Vagina (tissue), 2 donors: ENCODE results near the gene FYCO1. TPM values are rescaled to one million over a fixed set of nuclear protein-coding genes. Genes with fewer than 3 reads are reported as not detected.

Source experiments
- DNase-seq, 2 donors: peaks; one replicate each; pipeline ENCODE4 v3.0.0-alpha.2; 2017; ENCODE audit errors: extremely low spot score in 2 of 2
- H3K27ac ChIP-seq: fragments of 200-600 bp; sonication (generic); one replicate; pipeline ENCODE4 v1.5.1; 2019
- H3K27me3 ChIP-seq: fragments of 200-600 bp; sonication (generic); one replicate; pipeline ENCODE4 v1.5.1; 2019
- H3K36me3 ChIP-seq, 2 donors: fragments of 200-600 bp; sonication (generic); one replicate each; pipeline ENCODE4 v1.5.1; 2017 to 2019
- H3K4me1 ChIP-seq: fragments of 200-600 bp; sonication (generic); one replicate; pipeline ENCODE4 v1.5.1; 2019
- H3K4me3 ChIP-seq, 2 donors: fragments of 200-600 bp; sonication (generic); 1 replicate in 1 of 2; 2 replicates in 1 of 2; pipeline ENCODE4 v1.5.1; 2016 to 2019
- H3K9me3 ChIP-seq: fragments of 200-600 bp; sonication (generic); one replicate; pipeline ENCODE4 v1.5.1; 2019
- CTCF ChIP-seq, 3 experiments: fragments of 450-650 bp in 2 of 3; fragments of 200-600 bp in 1 of 3; sonication (generic) in 1 of 3; IDR thresholded peaks; one replicate each; pipeline ENCODE4 v1.5.1; 2017 to 2019; ENCODE audit warnings: antibody characterized with exemption in 3 of 3, mild to moderate bottlenecking in 2 of 3, moderate library complexity in 2 of 3
- POLR2A ChIP-seq, 2 donors: fragments of 450-650 bp; IDR thresholded peaks; one replicate each; pipeline ENCODE4 v1.6.1; 2017; ENCODE audit warnings: antibody characterized with exemption in 2 of 2, mild to moderate bottlenecking in 2 of 2, moderate library complexity in 2 of 2
- POLR2AphosphoS5 ChIP-seq, 2 donors: sonication (generic); formaldehyde crosslinking; IDR thresholded peaks; one replicate each; pipeline ENCODE4 v1.9.0; 2017; ENCODE audit warnings: antibody characterized with exemption in 2 of 2, mild to moderate bottlenecking in 2 of 2, low read depth in 1 of 2; ENCODE audit not compliant: insufficient read depth in 1 of 2
- intact Hi-C: fragments of 100-400 bp; cut with DNase I; formaldehyde crosslinking; loops from one replicate; pipeline ENCODE4 v1.15.1; 2023
- total RNA-seq: library from RNA; depleted of rRNA; stranded (reverse); fragments of >200 nt; gene quantifications from one replicate; pipeline ENCODE4 v1.2.3, GENCODE V29; 2016

Gene FYCO1
- total RNA-seq, 1 donor from 2014 or later = 45.7 TPM

DNA sequence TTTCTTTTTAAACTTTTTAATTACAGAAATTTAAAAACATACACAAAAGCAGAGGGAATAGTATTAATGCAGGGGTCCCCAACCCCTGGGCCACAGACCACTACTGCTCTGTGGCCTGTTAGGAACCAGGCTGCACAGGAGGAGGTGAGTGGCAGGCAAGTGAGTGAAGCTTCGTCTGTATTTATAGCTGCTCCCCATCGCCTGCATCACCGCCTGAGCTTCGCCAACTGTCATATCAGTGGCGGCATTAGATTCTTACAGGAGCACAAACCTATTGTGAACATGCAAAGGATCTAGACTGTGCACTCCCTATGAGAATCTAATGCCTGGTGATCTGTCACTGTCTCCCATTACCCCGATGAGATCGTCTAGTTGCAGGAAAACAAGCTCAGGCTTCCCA lies 86.9 kb downstream of the FYCO1 start:
- TF ChIP-seq CTCF (IDR thresholded peaks at IDR 0.05) = no peak
- TF ChIP-seq POLR2A (IDR thresholded peaks at IDR 0.05) = no peak
- no peak for TF ChIP-seq POLR2AphosphoS5 (IDR thresholded peaks at IDR 0.05; ENCODE audit: insufficient read depth in 1 of 2, low read depth in 1 of 2)
- H3K9me3 ChIP-seq = no peaks in the 10 kb centered on the region
- no peaks in the 10 kb centered on the region for H3K27me3 ChIP-seq
- peaks cover 8% of the 10 kb centered on the region for H3K4me1 ChIP-seq
- intact Hi-C loops = no loop called here
- H3K4me3 ChIP-seq = no peak overlapping the region
- DNase-seq = no peak
- H3K36me3 ChIP-seq = no peaks in the 10 kb centered on the region
- no peak overlapping the region for H3K27ac ChIP-seq

GRCh38 chr3:45907769-45908705 lies 87.6 kb downstream of the FYCO1 start:
- H3K27ac ChIP-seq = peak overlapping the region; percentile 73
- peaks cover 8% of the 10 kb centered on the region for H3K4me1 ChIP-seq
- no peak for TF ChIP-seq POLR2AphosphoS5 (IDR thresholded peaks at IDR 0.05; ENCODE audit: insufficient read depth in 1 of 2, low read depth in 1 of 2)
- no peak for TF ChIP-seq CTCF (IDR thresholded peaks at IDR 0.05)
- TF ChIP-seq POLR2A (IDR thresholded peaks at IDR 0.05) = no peak
- intact Hi-C loops = no loop called here
- H3K27me3 ChIP-seq = no peaks in the 10 kb centered on the region
- no peak overlapping the region for H3K4me3 ChIP-seq
- no peaks in the 10 kb centered on the region for H3K36me3 ChIP-seq
- H3K9me3 ChIP-seq = no peaks in the 10 kb centered on the region
- no peak for DNase-seq

DNA sequence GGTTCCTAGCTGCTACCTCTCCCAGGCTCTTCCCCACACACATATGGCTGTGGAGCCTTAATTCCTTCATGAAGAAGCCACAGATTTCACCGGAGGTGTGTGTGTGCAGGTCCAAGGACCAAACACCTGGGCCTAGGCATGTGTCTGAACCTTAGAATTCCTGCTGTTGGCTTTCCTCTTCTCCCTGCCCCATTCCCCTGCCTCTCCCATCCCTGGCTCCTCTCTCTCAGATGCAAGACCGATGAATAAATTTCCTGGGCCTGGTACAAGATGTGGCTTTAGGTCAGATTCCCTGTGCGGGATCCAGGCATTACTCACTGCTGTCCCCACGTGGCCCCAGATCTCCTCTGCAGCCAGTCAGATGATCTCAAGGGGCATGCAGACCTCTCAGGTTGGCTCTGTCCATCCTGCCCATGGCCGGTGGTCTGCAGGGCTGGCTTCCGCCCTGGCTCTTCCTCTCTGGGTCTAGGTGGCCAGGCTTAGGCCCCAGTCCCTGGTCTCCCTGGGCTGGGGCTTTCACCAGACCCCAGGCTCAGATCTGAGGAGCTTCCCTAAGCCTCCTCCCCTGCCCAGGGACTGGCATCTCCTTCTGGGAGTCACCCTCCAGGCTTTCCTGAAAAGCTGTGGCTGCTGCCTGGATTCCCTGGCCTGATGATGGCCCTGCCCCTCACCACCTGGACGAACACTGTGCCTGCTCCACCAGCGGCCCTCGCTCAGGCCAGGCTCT lies 88.8 kb downstream of the FYCO1 start:
- H3K27ac ChIP-seq = peak overlapping the region; percentile 73
- no peak overlapping the region for H3K4me3 ChIP-seq
- no peaks in the 10 kb centered on the region for H3K36me3 ChIP-seq
- H3K27me3 ChIP-seq = no peaks in the 10 kb centered on the region
- intact Hi-C loops = no loop called here
- no peak for DNase-seq
- H3K4me1 ChIP-seq = peaks cover 8% of the 10 kb centered on the region
- no peaks in the 10 kb centered on the region for H3K9me3 ChIP-seq
- TF ChIP-seq CTCF (IDR thresholded peaks at IDR 0.05) (no peak), POLR2AphosphoS5 (IDR thresholded peaks at IDR 0.05; ENCODE audit: insufficient read depth in 1 of 2, low read depth in 1 of 2) (no peak), POLR2A (IDR thresholded peaks at IDR 0.05) (no peak)

DNA sequence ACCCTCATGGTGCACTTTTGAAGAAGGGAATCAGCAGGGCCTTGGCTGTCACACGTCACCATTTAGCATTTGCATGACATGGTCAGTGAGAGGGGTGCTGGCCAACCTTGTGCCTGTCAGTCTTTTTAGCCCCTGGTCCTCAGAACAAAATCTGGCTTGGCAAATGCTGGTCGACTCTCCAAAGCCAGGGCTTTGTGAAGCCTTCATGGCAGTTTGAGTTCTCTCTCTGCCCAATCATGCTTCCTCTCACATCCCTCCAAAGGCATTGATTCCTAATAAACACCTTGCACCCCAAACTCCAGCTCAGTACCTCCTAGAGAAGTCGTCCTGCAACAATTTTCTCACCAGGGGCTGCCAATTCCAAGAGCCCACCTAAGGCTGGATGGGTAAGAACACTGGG lies 89.9 kb downstream of the FYCO1 start:
- DNase-seq = no peak
- H3K4me3 ChIP-seq = no peak overlapping the region
- intact Hi-C loops = no loop called here
- H3K36me3 ChIP-seq = no peaks in the 10 kb centered on the region
- no peaks in the 10 kb centered on the region for H3K9me3 ChIP-seq
- peaks cover 8% of the 10 kb centered on the region for H3K4me1 ChIP-seq
- TF ChIP-seq CTCF (IDR thresholded peaks at IDR 0.05) (no peak), POLR2AphosphoS5 (IDR thresholded peaks at IDR 0.05; ENCODE audit: insufficient read depth in 1 of 2, low read depth in 1 of 2) (no peak), POLR2A (IDR thresholded peaks at IDR 0.05) (no peak)
- H3K27ac ChIP-seq = no peak overlapping the region
- no peaks in the 10 kb centered on the region for H3K27me3 ChIP-seq
